GM19397 (cell line): ENCODE measurements around the gene TOM1.
A peak's percentile ranks its signal among the peaks of the same experiment; 100 is the strongest.

Experiments used
- ATAC-seq: cut with Tn5 transposase; IDR thresholded peaks from one replicate; pipeline ENCODE4 v1.9.1; 2021; ENCODE audit warnings: mild to moderate bottlenecking, moderate library complexity; ENCODE audit not compliant: unreplicated experiment

TOM1 gene

GRCh38 chr22:35299673-35300499 lies at the start of gene TOM1:
TOM1 (plus strand) TSS chr22:35299894; CDS start chr22:35299929, 35 bp downstream.
- ATAC-seq = peak; percentile 97

DNA sequence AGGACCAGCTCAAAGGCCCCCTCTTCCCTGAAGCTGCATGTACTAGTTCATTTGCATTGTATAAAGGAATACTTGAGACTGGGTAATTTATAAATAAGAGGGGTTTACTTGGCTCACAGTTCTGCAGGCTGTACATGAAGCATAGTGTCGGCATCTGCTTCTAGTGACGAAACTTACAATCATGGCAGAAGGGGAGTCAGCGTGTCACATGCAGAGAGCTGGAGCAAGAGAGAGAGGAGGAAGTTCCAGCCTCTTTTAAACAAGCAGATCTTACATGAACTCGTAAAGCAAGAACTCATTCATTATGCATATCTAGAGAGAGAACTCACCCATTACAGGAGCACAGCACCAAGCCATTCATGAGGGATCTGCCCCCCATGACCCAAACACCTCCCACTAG lies 49.5 kb upstream of the TOM1 start:
- no peak for ATAC-seq

- no peak for ATAC-seq
These were observed 45.7 kb upstream of the TOM1 start for GRCh38 chr22:35253946-35254345.

DNA sequence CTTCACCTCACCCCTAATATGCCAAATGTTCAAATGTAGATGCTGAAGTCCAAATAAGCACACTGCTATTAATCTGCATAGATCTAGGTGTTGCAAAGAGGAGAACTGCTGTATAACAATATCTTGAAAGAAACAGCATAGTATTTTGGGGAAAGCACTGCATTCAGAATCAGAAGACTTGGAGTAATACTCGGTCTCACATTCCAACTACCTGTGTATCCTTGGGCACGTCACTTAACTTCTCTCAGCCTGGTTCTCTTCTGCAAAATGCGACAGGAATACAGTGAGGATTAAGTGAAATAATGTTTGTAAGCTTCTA lies 42.7 kb upstream of the TOM1 start:
- ATAC-seq = peak; percentile 8

DNA sequence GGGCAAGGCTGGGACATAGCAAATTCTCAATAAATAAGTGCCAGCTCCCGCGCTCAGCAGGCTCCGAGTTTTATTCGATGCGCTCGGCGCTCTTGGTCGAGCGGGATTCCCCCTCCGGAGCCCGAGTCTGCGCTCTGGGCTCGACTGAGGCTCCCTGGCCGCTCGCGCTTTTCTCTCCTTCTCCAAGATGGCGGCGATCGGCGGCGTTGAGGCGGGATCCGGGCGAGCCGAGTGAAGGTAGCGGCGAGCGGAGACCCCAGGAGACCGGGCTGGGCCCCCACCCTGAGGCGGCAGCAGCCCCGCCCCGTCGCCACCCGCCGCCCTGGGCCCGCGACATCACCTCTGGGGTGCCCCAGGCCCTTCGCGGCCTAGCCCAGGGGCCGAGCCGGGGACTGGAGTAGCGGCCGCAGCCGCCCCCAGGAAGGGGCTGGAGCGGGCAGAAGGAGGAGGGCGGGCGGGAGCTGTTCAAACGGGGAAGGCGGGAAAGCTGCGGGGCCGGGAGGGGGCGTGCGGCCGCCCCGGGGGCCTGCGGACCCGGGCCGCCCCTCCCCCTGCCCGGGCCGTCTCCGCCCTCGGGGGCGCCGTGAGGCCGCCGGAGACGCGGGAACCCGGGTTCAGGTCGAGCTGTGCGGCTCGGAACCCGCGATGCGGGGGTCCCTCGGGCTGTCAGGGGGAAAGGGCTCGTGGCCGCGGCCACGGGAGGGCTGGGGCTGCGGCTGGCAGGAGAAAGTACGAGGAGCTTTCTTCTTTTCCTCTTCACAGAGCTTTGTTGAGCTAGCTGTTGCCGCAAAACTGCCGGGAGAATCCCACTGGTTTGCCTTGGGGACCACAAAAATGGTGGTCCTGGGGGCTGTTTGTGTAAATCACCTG lies 42.1 kb upstream of the TOM1 start, which contains the start of gene HMGXB4:
Gene HMGXB4 (plus strand): TSS at position 173 of the 870 bp plus-strand sequence. CDS start 4,898 bp downstream, outside the sequence.
- peak; percentile 91 for ATAC-seq

GRCh38 chr22:35258191-35258988 lies 41.3 kb upstream of the TOM1 start:
- no peak for ATAC-seq

DNA sequence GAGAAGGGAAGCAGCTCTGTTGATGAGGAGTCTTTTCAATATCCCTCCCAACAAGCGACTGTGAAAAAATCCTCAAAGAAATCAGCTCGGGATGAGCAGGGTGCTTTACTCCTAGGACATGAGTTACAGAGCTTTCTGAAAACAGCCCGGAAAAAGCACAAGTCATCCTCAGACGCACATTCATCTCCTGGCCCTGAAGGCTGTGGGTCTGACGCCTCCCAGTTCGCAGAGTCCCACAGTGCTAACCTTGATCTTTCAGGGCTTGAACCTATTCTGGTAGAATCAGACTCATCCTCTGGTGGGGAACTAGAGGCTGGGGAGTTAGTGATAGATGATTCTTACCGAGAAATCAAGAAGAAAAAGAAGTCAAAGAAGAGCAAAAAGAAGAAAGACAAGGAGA lies 34.7 kb upstream of the TOM1 start:
- no peak for ATAC-seq

DNA sequence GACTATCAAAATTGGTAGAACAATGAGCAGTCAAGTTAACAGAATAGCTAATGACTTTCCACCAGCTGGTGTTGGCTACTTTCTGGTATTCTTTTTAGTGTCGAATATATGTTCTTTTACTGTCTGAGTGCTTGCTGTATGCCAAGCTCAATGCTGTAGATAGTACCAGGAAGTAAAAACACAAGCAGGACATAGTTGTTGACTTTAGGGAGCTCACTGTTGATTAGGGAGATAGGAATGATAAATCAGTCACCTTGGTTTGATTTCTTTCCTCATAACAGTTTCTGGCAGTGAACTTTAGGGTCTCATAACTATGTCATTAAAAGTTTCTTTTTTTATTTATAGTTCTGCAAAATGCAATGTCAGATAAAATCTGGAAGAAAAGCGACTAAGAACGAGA lies 33.4 kb upstream of the TOM1 start:
- ATAC-seq = no peak

DNA sequence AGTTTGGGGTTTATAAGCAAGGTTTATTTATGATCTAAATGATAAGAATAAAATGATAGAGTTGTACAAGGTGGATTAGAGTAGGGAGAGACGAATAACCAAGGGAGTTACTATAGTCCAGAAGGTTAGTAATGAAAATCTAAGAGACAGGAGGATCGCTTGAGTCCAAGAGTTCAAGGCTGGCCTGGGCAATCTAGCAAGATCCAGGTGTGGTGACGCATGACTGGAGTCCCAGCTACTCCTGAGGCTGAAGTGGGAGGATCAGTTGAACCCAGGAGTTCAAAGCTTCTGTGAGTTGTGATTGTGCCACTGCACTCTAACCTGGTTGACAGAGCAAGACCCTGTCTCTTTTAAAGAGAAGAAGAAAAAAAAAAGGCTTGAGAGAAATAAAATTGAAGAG lies 30.1 kb upstream of the TOM1 start:
- ATAC-seq = no peak

DNA sequence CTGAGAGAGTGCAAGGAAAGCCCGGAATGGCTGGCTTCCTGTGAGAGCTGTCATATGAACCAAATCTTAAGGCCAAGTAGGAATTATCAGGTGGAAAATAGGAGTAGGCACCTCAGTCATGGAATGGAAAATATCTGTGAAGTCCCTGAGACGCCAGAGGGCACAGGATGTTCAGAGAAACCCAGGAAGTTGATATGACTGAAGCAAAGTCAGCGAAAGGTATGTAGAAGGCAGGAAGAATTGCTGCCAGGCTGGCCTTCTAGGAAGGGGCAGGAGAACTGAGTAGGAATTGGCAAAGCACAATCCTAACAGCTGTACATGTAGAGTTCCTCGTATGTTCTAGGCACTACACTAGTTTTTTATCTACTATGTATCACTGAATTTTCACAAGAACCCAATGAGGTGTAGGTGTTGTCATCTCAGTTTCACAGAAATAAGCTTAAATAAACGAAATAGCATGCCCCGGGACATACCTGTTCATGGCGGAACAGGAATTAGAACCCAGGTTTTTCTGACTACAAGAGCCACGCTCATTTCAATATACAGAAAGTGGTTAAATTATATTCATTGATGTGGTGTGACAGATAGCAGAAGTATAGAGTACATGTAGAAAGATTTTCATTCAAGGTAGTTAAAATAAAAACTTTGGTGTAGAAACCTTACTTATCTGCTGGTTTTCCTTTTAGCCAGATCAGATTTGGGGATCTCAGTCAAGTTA lies 25.4 kb upstream of the TOM1 start:
- ATAC-seq = no peak

DNA sequence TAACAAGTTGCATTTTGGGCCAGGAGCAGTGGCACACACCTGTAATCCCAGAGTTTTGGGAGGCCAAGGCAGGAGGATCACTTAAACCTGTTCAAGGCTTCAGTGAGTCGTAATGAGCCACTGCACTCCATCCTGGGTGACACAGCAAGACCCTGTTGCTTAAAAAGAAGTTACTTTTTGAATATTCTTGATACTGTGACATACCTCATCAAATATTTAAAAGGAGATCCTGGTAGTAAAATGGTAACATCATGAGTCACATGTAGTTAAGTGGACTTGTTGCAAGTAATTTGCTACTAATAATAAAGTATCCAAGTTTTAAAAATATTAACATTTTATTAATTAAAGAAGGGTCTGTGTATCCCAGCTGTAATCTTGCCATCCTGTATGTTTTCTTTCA lies 24.1 kb upstream of the TOM1 start:
- ATAC-seq = no peak

DNA sequence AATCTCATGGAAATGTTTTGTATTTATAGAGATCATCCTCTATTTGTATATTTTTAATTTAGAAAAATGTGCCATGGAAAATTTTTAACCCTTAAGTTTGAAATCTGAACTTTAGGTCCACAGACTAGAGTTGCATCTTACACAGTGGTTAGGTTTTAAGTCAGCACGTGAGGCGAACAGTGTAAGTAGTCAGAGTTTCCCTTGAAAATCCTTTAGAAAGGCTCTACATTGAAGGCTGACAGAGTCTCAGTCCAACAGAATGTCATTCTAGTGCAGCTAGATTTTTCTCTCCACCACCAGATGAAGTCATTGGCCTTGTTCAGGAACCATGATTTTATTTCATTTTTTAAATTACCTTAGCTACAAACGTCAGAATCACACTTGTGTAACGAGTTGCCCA lies 23.7 kb upstream of the TOM1 start:
- ATAC-seq = no peak

DNA sequence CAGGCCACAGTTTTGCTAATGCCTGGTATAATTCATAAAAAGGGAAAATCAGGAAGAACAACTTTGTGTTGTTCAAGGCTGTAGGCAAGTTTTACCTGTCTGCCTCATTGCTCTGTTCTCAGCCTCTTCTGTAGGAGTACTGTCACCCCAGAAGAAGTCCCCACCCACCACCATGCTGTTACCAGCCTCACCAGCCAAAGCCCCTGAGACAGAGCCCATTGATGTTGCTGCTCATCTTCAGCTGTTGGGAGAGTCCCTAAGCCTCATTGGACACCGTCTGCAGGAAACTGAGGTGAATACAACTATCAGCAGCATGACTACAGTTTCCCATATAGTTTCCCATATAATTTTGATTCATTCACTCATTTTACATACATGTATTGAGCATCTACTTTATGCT lies 11.6 kb upstream of the TOM1 start:
- no peak for ATAC-seq

GRCh38 chr22:35292786-35293185 lies 6.9 kb upstream of the TOM1 start:
- ATAC-seq = no peak

DNA sequence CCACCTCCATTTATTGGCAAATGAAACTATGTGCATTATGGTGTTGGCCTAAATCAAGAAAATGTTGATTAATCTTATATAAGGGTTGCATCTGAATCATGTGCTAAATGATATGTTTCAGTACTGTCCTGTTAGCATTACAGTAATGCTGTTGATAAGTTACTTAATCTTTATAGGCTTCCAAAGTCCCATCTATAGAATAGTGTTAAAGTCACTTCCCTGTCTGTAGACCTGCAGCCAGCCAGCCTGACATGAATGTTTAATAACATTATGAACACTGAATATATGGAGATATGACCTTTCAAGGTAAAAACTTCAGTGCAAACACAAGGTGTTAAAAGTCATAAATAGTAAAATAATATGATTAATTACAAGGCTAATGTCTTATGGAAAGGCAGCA lies 3.6 kb upstream of the TOM1 start:
- ATAC-seq = no peak

GRCh38 chr22:35299217-35299672 lies 449 bp upstream of the TOM1 start:
- no peak for ATAC-seq

GRCh38 chr22:35301372-35301874 lies 1.7 kb downstream of the TOM1 start:
- no peak for ATAC-seq

- ATAC-seq = no peak
These were observed 3.4 kb downstream of the TOM1 start for GRCh38 chr22:35303029-35303624.

DNA sequence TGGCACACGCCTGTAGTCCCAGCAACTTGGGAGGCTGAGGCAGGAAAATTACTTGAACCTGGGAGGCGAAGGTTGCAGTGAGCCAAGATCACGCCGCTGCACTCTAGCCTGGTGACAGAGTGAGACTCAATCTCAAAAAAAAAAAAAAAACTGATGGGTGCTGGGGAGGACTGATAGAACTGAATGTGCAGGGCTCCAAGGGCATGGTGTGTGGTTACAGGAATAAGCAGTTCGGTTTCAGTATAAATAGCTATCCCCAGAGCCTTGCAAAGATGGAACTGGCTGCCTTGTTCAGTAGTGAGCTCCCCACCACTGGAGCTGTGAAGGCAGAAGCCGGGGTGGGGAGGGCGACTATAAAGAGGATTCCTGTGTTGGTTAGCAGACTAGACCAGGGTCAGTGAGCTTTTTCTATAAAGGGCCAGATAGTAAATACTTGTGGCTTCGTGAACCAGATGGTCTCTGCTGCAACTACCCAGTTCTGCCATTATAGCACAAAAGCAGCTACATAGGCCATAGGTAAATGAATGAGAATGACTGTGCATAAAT lies 5.9 kb downstream of the TOM1 start:
- no peak for ATAC-seq
